IPS-11a (cell line): ENCODE measurements around the gene PTPRK.

Source experiments
- H3K4me3 ChIP-seq: one replicate; pipeline ENCODE4 v1.5.1; 2013; ENCODE audit warnings: low read depth, low read length, control low read depth

Gene PTPRK

GRCh38 chr6:128395596-128395995 lies 124.8 kb downstream of the PTPRK start:
- H3K4me3 ChIP-seq: no peak overlapping the region

GRCh38 chr6:128395188-128395587 lies 125.2 kb downstream of the PTPRK start:
- no peak overlapping the region for H3K4me3 ChIP-seq

- H3K4me3 ChIP-seq: no peak overlapping the region
Observed at GRCh38 chr6:128394167-128394566, 126.2 kb downstream of the PTPRK start.

- no peak overlapping the region for H3K4me3 ChIP-seq
Observed at GRCh38 chr6:128389820-128390534, 130.4 kb downstream of the PTPRK start.

GRCh38 chr6:128388380-128388779 lies 132.0 kb downstream of the PTPRK start:
- H3K4me3 ChIP-seq: no peak overlapping the region

- no peak overlapping the region for H3K4me3 ChIP-seq
Observed at GRCh38 chr6:128380891-128381290, 139.5 kb downstream of the PTPRK start.

- no peak overlapping the region for H3K4me3 ChIP-seq
Observed at GRCh38 chr6:128379577-128379976, 140.8 kb downstream of the PTPRK start.

- no peak overlapping the region for H3K4me3 ChIP-seq
Observed at GRCh38 chr6:128376952-128377503, 143.4 kb downstream of the PTPRK start.

GRCh38 chr6:128371136-128371535 lies 149.3 kb downstream of the PTPRK start:
- no peak overlapping the region for H3K4me3 ChIP-seq

GRCh38 chr6:128370072-128370471 lies 150.3 kb downstream of the PTPRK start:
- H3K4me3 ChIP-seq: no peak overlapping the region

- no peak overlapping the region for H3K4me3 ChIP-seq
Observed at GRCh38 chr6:128368213-128368944, 152.0 kb downstream of the PTPRK start.

GRCh38 chr6:128367437-128367836 lies 153.0 kb downstream of the PTPRK start:
- H3K4me3 ChIP-seq: no peak overlapping the region

GRCh38 chr6:128365520-128366160 lies 154.8 kb downstream of the PTPRK start:
- no peak overlapping the region for H3K4me3 ChIP-seq

- H3K4me3 ChIP-seq: no peak overlapping the region
Observed at GRCh38 chr6:128364766-128365519, 155.5 kb downstream of the PTPRK start.

GRCh38 chr6:128363020-128363813 lies 157.2 kb downstream of the PTPRK start:
- no peak overlapping the region for H3K4me3 ChIP-seq

- H3K4me3 ChIP-seq: no peak overlapping the region
Observed at GRCh38 chr6:128361378-128361777, 159.0 kb downstream of the PTPRK start.

GRCh38 chr6:128358244-128358776 lies 162.1 kb downstream of the PTPRK start:
- no peak overlapping the region for H3K4me3 ChIP-seq

- H3K4me3 ChIP-seq: no peak overlapping the region
Observed at GRCh38 chr6:128357392-128358130, 162.8 kb downstream of the PTPRK start.

- H3K4me3 ChIP-seq: no peak overlapping the region
Observed at GRCh38 chr6:128352366-128352765, 168.0 kb downstream of the PTPRK start.
